HG03558 (cell line): ENCODE results near the gene CHRNA9.
"Not testable (repeated sequence)": the region's sequence is repeated elsewhere in the genome, so short reads cannot be mapped to it uniquely, and the experiment has no call there.

Source experiments
- ATAC-seq: cut with Tn5 transposase; IDR thresholded peaks from one replicate; pipeline ENCODE4 v1.9.1; 2021; ENCODE audit warnings: moderate number of reproducible peaks; ENCODE audit not compliant: unreplicated experiment; ENCODE audit errors: extremely low read depth

Gene CHRNA9

GRCh38 chr4:40334591-40335524 lies at the start of gene CHRNA9:
TSS of gene CHRNA9 (plus strand) at chr4:40335333. CDS start at chr4:40335468, 135 bp downstream.
- ATAC-seq: no peak

GRCh38 chr4:40285692-40286091 lies 49.4 kb upstream of the CHRNA9 start:
- no peak for ATAC-seq

GRCh38 chr4:40288566-40288965 lies 46.6 kb upstream of the CHRNA9 start:
- no peak for ATAC-seq

- no peak for ATAC-seq
Measured at GRCh38 chr4:40289366-40290188, 45.6 kb upstream of the CHRNA9 start.

GRCh38 chr4:40290611-40291186 lies 44.4 kb upstream of the CHRNA9 start:
- ATAC-seq: not testable (repeated sequence)

GRCh38 chr4:40292313-40292759 lies 42.8 kb upstream of the CHRNA9 start:
- no peak for ATAC-seq

- ATAC-seq: no peak
Measured at GRCh38 chr4:40294339-40294738, 40.8 kb upstream of the CHRNA9 start.

- ATAC-seq: not testable (repeated sequence)
Measured at GRCh38 chr4:40295030-40295429, 40.1 kb upstream of the CHRNA9 start.

- no peak for ATAC-seq
Measured at GRCh38 chr4:40295572-40295971, 39.6 kb upstream of the CHRNA9 start.

GRCh38 chr4:40299126-40299525 lies 36.0 kb upstream of the CHRNA9 start:
- ATAC-seq: no peak

GRCh38 chr4:40299811-40300292 lies 35.3 kb upstream of the CHRNA9 start:
- no peak for ATAC-seq

GRCh38 chr4:40300371-40301162 lies 34.6 kb upstream of the CHRNA9 start:
- ATAC-seq: no peak

- ATAC-seq: peak; percentile 30
Measured at GRCh38 chr4:40301603-40302002, 33.5 kb upstream of the CHRNA9 start.

- no peak for ATAC-seq
Measured at GRCh38 chr4:40303751-40304150, 31.4 kb upstream of the CHRNA9 start.

- peak; percentile 28 for ATAC-seq
Measured at GRCh38 chr4:40305328-40306170, 29.6 kb upstream of the CHRNA9 start.

GRCh38 chr4:40306226-40306625 lies 28.9 kb upstream of the CHRNA9 start:
- no peak for ATAC-seq

GRCh38 chr4:40306976-40307375 lies 28.2 kb upstream of the CHRNA9 start:
- ATAC-seq: no peak

- no peak for ATAC-seq
Measured at GRCh38 chr4:40307627-40308497, 27.3 kb upstream of the CHRNA9 start.
